ENCODE measurements around the gene NTMT2.
"Not testable (repeated sequence)": the region's sequence is repeated elsewhere in the genome, so short reads cannot be mapped to it uniquely, and the experiment has no call there.

NTMT2 gene

GRCh38 chr1:170145770-170146676 is at the start of gene NTMT2:
TSS of gene NTMT2 (plus strand) at chr1:170145959. CDS start at chr1:170146108, 149 bp downstream.
- no peak for DNase-seq

GRCh38 chr1:170095976-170096748 is 49.6 kb upstream of the NTMT2 start:
- no peak for DNase-seq

GRCh38 chr1:170096806-170097340 is 48.9 kb upstream of the NTMT2 start:
- DNase-seq = no peak

- DNase-seq = no peak
These were observed 48.3 kb upstream of the NTMT2 start for GRCh38 chr1:170097449-170097948.

- DNase-seq = not testable (repeated sequence)
These were observed 32.6 kb upstream of the NTMT2 start for GRCh38 chr1:170113140-170113539.

- no peak for DNase-seq
These were observed 30.9 kb upstream of the NTMT2 start for GRCh38 chr1:170114906-170115305.

- no peak for DNase-seq
These were observed 23.4 kb upstream of the NTMT2 start for GRCh38 chr1:170122366-170122765.

GRCh38 chr1:170125269-170125668 is 20.5 kb upstream of the NTMT2 start:
- no peak for DNase-seq

- no peak for DNase-seq
These were observed 19.1 kb upstream of the NTMT2 start for GRCh38 chr1:170126696-170127095.

GRCh38 chr1:170131450-170131849 is 14.3 kb upstream of the NTMT2 start:
- DNase-seq = no peak

- DNase-seq = no peak
These were observed 13.8 kb upstream of the NTMT2 start for GRCh38 chr1:170131984-170132383.

GRCh38 chr1:170133766-170134495 is 11.8 kb upstream of the NTMT2 start:
- no peak for DNase-seq

- DNase-seq = no peak
These were observed 11.2 kb upstream of the NTMT2 start for GRCh38 chr1:170134521-170134920.

GRCh38 chr1:170140371-170140770 is 5.4 kb upstream of the NTMT2 start:
- DNase-seq = no peak

GRCh38 chr1:170145061-170145460 is 698 bp upstream of the NTMT2 start:
- no peak for DNase-seq

GRCh38 chr1:170146720-170147263 is 1.0 kb downstream of the NTMT2 start:
- no peak for DNase-seq

- no peak for DNase-seq
These were observed 3.5 kb downstream of the NTMT2 start for GRCh38 chr1:170149241-170149640.

- no peak for DNase-seq
These were observed 4.3 kb downstream of the NTMT2 start for GRCh38 chr1:170150016-170150415.

GRCh38 chr1:170150921-170151320 is 5.2 kb downstream of the NTMT2 start:
- no peak for DNase-seq

- no peak for DNase-seq
These were observed 7.7 kb downstream of the NTMT2 start for GRCh38 chr1:170153417-170153816.

- no peak for DNase-seq
These were observed 9.3 kb downstream of the NTMT2 start for GRCh38 chr1:170155055-170155454.

GRCh38 chr1:170156594-170156993 is 10.8 kb downstream of the NTMT2 start:
- no peak for DNase-seq
